Neuronal stem cell (in vitro differentiated cells): ENCODE measurements around the gene CCS.
A peak's percentile ranks its signal among the peaks of the same experiment; 100 is the strongest.
"Not testable (repeated sequence)": the region's sequence is repeated elsewhere in the genome, so short reads cannot be mapped to it uniquely, and the experiment has no call there.

ENCODE experiments used
- DNase-seq: peaks from one replicate; pipeline ENCODE4 v3.0.0-alpha.2; 2013; ENCODE audit warnings: low spot score
- H2AFZ ChIP-seq: one replicate; pipeline ENCODE4 v1.6.1; 2013; ENCODE audit warnings: mild to moderate bottlenecking, low read length, inconsistent platforms
- H2AK5ac ChIP-seq: 2 replicates; pipeline ENCODE4 v1.6.1; 2013; ENCODE audit warnings: low read depth, mild to moderate bottlenecking, inconsistent platforms, low read length, moderate library complexity, mixed read lengths
- H2BK120ac ChIP-seq: 2 replicates; pipeline ENCODE4 v1.6.1; 2013; ENCODE audit warnings: low read depth, mild to moderate bottlenecking, inconsistent platforms, low read length, moderate library complexity, mixed read lengths
- H2BK12ac ChIP-seq: one replicate; pipeline ENCODE4 v1.6.1; 2013; ENCODE audit warnings: low read length, inconsistent platforms
- H2BK15ac ChIP-seq: 2 replicates; pipeline ENCODE4 v1.6.1; 2013; ENCODE audit warnings: mild to moderate bottlenecking, low read length, inconsistent platforms, mixed read lengths
- H2BK5ac ChIP-seq: one replicate; pipeline ENCODE4 v1.6.1; 2013; ENCODE audit warnings: inconsistent platforms, mild to moderate bottlenecking, low read length, moderate library complexity
- H3K14ac ChIP-seq: one replicate; pipeline ENCODE4 v1.6.1; 2013; ENCODE audit warnings: low read length, inconsistent platforms
- H3K18ac ChIP-seq: 2 replicates; pipeline ENCODE4 v1.6.1; 2013; ENCODE audit warnings: low read length, inconsistent platforms
- H3K23ac ChIP-seq: 2 replicates; pipeline ENCODE4 v1.6.1; 2013; ENCODE audit warnings: low read depth, mild to moderate bottlenecking, mixed read lengths, low read length, inconsistent platforms; ENCODE audit not compliant: poor library complexity
- H3K27ac ChIP-seq: replicated peaks from 3 replicates; pipeline ENCODE4 v1.5.1; 2013; ENCODE audit warnings: low read length, inconsistent platforms
- H3K27me3 ChIP-seq, 3 experiments: 2 replicates each; pipeline ENCODE4 v1.6.1; 2013; ENCODE audit warnings: low read length in 3 of 3, mild to moderate bottlenecking in 2 of 3, inconsistent platforms in 1 of 3, low read depth in 1 of 3, mixed read lengths in 1 of 3, moderate library complexity in 1 of 3; ENCODE audit not compliant: control insufficient read depth in 3 of 3, insufficient read depth in 3 of 3
- H3K36me3 ChIP-seq, 2 donors: replicated peaks in 1 of 2; 2 replicates each; pipeline ENCODE4 v1.6.1; 2013; ENCODE audit warnings: low read length in 2 of 2; ENCODE audit not compliant: control insufficient read depth in 2 of 2, insufficient read depth in 2 of 2
- H3K4ac ChIP-seq: 2 replicates; pipeline ENCODE4 v1.6.1; 2013; ENCODE audit warnings: inconsistent platforms, mild to moderate bottlenecking, low read length, moderate library complexity
- H3K4me1 ChIP-seq, 2 donors: 1 replicate in 1 of 2; 2 replicates in 1 of 2; pipeline ENCODE4 v1.6.1; 2013; ENCODE audit warnings: low read length in 2 of 2, low read depth in 1 of 2; ENCODE audit not compliant: control insufficient read depth in 2 of 2, insufficient read depth in 1 of 2
- H3K4me2 ChIP-seq: one replicate; pipeline ENCODE4 v1.6.1; 2013; ENCODE audit warnings: mild to moderate bottlenecking, low read length, inconsistent platforms; ENCODE audit not compliant: insufficient read depth, poor library complexity, severe bottlenecking
- H3K4me3 ChIP-seq, 2 donors: 2 replicates each; pipeline ENCODE4 v1.5.1; 2013; ENCODE audit warnings: low read length in 2 of 2, mild to moderate bottlenecking in 2 of 2, inconsistent platforms in 1 of 2, moderate library complexity in 1 of 2
- H3K79me1 ChIP-seq: one replicate; pipeline ENCODE4 v1.6.1; 2013; ENCODE audit warnings: low read depth, mild to moderate bottlenecking, inconsistent platforms, low read length, moderate library complexity
- H3K9ac ChIP-seq: one replicate; pipeline ENCODE4 v1.6.1; 2013; ENCODE audit warnings: mild to moderate bottlenecking, low read depth, low read length, inconsistent platforms; ENCODE audit not compliant: poor library complexity
- H3K9me3 ChIP-seq, 2 donors: replicated peaks in 1 of 2; 2 replicates each; pipeline versions ENCODE3 to v1.6.1; 2013; ENCODE audit warnings: low read length in 2 of 2, mild to moderate bottlenecking in 2 of 2, inconsistent platforms in 1 of 2, low read depth in 1 of 2, mixed read lengths in 1 of 2, moderate library complexity in 1 of 2; ENCODE audit not compliant: control insufficient read depth in 2 of 2, insufficient read depth in 1 of 2
- H4K8ac ChIP-seq: one replicate; pipeline ENCODE4 v1.6.1; 2013; ENCODE audit warnings: low read depth, mild to moderate bottlenecking, inconsistent platforms, low read length, moderate library complexity
- H4K91ac ChIP-seq: one replicate; pipeline ENCODE4 v1.6.1; 2013; ENCODE audit warnings: low read length, low read depth, mild to moderate bottlenecking, inconsistent platforms; ENCODE audit not compliant: poor library complexity
- WGBS, 2 donors: extraction: QIAGEN DNeasy Blood & Tissue Kit; methylation state at CpG; one replicate each; pipeline ENCODE4 v1.1.7; 2013; ENCODE audit warnings: missing lambda C conversion rate in 2 of 2, mixed read lengths in 1 of 2; ENCODE audit not compliant: insufficient read length in 2 of 2, insufficient replicate concordance in 1 of 2; ENCODE audit errors: extremely low coverage in 2 of 2; 5-methylcytosine and 5-hydroxymethylcytosine counted together

Gene CCS

DNA sequence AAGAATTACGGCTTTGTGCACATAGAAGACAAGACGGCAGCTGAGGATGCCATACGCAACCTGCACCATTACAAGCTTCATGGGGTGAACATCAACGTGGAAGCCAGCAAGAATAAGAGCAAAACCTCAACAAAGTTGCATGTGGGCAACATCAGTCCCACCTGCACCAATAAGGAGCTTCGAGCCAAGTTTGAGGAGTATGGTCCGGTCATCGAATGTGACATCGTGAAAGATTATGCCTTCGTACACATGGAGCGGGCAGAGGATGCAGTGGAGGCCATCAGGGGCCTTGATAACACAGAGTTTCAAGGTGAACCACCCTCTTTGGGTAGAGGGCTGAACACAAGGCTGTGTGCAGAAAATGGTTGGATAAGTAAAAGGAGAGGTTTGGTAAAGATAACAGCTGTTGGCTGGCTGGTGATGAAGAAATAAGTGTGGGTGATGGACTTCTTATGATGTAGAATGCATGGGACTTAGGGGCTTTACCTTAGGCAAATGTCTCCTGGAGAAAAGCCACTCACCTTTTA is 46.9 kb downstream of the CCS start:
- H2BK120ac ChIP-seq, H2BK15ac ChIP-seq, H3K9me3 ChIP-seq, H3K27ac ChIP-seq, H3K23ac ChIP-seq, DNase-seq, H2AK5ac ChIP-seq, H3K14ac ChIP-seq, H2BK12ac ChIP-seq, H3K4ac ChIP-seq, H4K8ac ChIP-seq, H2AFZ ChIP-seq, H4K91ac ChIP-seq, H2BK5ac ChIP-seq, H3K18ac ChIP-seq, H3K9ac ChIP-seq, H3K27me3 ChIP-seq, H3K79me1 ChIP-seq: not testable (repeated sequence)
- no CpG with 5 or more reads among the region's 10 CpGs for WGBS, 2 donors
- Histone ChIP-seq H3K4me2 (peak overlapping the region; percentile 78), H3K36me3 (peaks cover 27 to 76% of the 10 kb centered on the region in 2 donors), H3K4me1 (peaks cover 14 to 32% of the 10 kb centered on the region in 2 donors), H3K4me3 (peak overlapping the region in 1 of 2 donors; percentile 93)

GRCh38 chr11:66641834-66642233 is 48.8 kb downstream of the CCS start:
- H4K91ac ChIP-seq, result no peak overlapping the region
- no peak overlapping the region for H2BK12ac ChIP-seq
- H2BK5ac ChIP-seq, result no peak overlapping the region
- H3K4me2 ChIP-seq, result peak overlapping the region; percentile 19
- H3K27ac ChIP-seq, result no peak overlapping the region
- no peak overlapping the region for H2AFZ ChIP-seq
- peak overlapping the region in 1 of 2 donors; percentile 31 for H3K4me3 ChIP-seq
- H4K8ac ChIP-seq, result no peak overlapping the region
- H3K14ac ChIP-seq, result no peak overlapping the region
- H3K27me3 ChIP-seq, result no peaks in the 10 kb centered on the region
- H2AK5ac ChIP-seq, result no peak overlapping the region
- no peak overlapping the region for H3K18ac ChIP-seq
- WGBS, 2 donors, result no CpG with 5 or more reads among the region's 3 CpGs
- no peak overlapping the region for H3K4ac ChIP-seq
- no peak overlapping the region for H2BK15ac ChIP-seq
- H3K4me1 ChIP-seq, result peaks cover 14 to 32% of the 10 kb centered on the region in 2 donors
- no peak overlapping the region for H3K9ac ChIP-seq
- no peaks in the 10 kb centered on the region for H3K9me3 ChIP-seq
- DNase-seq, result no peak
- peaks cover 6% of the 10 kb centered on the region for H3K79me1 ChIP-seq
- H3K23ac ChIP-seq, result no peak overlapping the region
- H3K36me3 ChIP-seq, result peaks cover 44 to 81% of the 10 kb centered on the region in 2 donors
- no peak overlapping the region for H2BK120ac ChIP-seq

GRCh38 chr11:66643745-66644437 is 50.9 kb downstream of the CCS start:
- no peak overlapping the region for H4K8ac ChIP-seq
- no peak overlapping the region for H4K91ac ChIP-seq
- peaks cover 6% of the 10 kb centered on the region for H3K79me1 ChIP-seq
- H3K9ac ChIP-seq, result peak overlapping the region; percentile 18
- H3K27me3 ChIP-seq, result no peaks in the 10 kb centered on the region
- H2BK15ac ChIP-seq, result no peak overlapping the region
- peaks cover 52 to 99% of the 10 kb centered on the region in 2 donors for H3K36me3 ChIP-seq
- no peak overlapping the region for H2BK5ac ChIP-seq
- H3K4me2 ChIP-seq, result peak overlapping the region; percentile 39
- H3K14ac ChIP-seq, result no peak overlapping the region
- no peak overlapping the region for H2AFZ ChIP-seq
- peak overlapping the region; percentile 81 for H3K23ac ChIP-seq
- no peak overlapping the region for H3K4me3 ChIP-seq
- H2BK120ac ChIP-seq, result no peak overlapping the region
- H3K18ac ChIP-seq, result no peak overlapping the region
- no CpG with 5 or more reads among the region's 24 CpGs for WGBS, 2 donors
- no peak for DNase-seq
- H3K27ac ChIP-seq, result no peak overlapping the region
- H2AK5ac ChIP-seq, result no peak overlapping the region
- H3K4ac ChIP-seq, result no peak overlapping the region
- peaks cover 14 to 25% of the 10 kb centered on the region in 2 donors for H3K4me1 ChIP-seq
- no peak overlapping the region for H2BK12ac ChIP-seq
- H3K9me3 ChIP-seq, result no peaks in the 10 kb centered on the region

DNA sequence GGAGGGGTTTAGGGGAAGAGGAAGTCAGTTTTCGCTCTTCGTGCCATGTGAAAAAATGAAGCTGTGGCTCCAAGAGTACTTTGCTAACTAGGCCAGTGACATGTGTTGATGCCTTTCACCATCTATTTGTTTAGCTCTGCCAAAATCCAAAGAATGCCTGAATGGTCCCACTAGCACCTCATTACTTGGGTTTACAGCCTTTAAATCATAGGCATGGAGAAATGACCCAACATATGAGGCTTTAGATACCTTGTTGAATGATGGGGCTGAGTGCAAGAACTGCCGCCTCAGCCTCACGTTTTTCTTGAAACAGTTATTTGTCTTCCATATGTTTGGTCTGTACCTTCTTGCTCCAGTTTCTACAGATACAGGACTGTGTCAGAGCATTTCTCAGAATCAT is 53.8 kb downstream of the CCS start:
- no peak overlapping the region for H2BK15ac ChIP-seq
- peaks cover 8% of the 10 kb centered on the region for H3K79me1 ChIP-seq
- no peak overlapping the region for H3K9ac ChIP-seq
- no peak overlapping the region for H4K91ac ChIP-seq
- H3K18ac ChIP-seq, result no peak overlapping the region
- no peaks in the 10 kb centered on the region for H3K27me3 ChIP-seq
- H3K27ac ChIP-seq, result no peak overlapping the region
- no peak overlapping the region for H3K14ac ChIP-seq
- H2AK5ac ChIP-seq, result no peak overlapping the region
- no peak overlapping the region for H2BK5ac ChIP-seq
- no peak for DNase-seq
- H3K4me1 ChIP-seq, result peaks cover 5% of the 10 kb centered on the region in 2 donors
- no peak overlapping the region for H2AFZ ChIP-seq
- no peak overlapping the region for H2BK12ac ChIP-seq
- H3K4me2 ChIP-seq, result no peak overlapping the region
- H3K36me3 ChIP-seq, result peaks cover 60 to 97% of the 10 kb centered on the region in 2 donors
- no peak overlapping the region for H4K8ac ChIP-seq
- H3K4me3 ChIP-seq, result no peak overlapping the region
- WGBS, 2 donors, result no CpG with 5 or more reads among the region's 4 CpGs
- no peak overlapping the region for H2BK120ac ChIP-seq
- H3K9me3 ChIP-seq, result no peaks in the 10 kb centered on the region
- no peak overlapping the region for H3K23ac ChIP-seq
- no peak overlapping the region for H3K4ac ChIP-seq
